Neural cell (in vitro differentiated cells): ENCODE measurements around the gene RPL35. TPM values are rescaled to one million over a fixed set of nuclear protein-coding genes. Genes with fewer than 3 reads are reported as not detected.
"Not testable (repeated sequence)": the region's sequence is repeated elsewhere in the genome, so short reads cannot be mapped to it uniquely, and the experiment has no call there.

Experiments used
- H2AFZ ChIP-seq: fragments of 200-600, 300-800 bp; sonication (generic), shearing (Covaris generic); 2 replicates; pipeline ENCODE4 v1.6.0; 2014; ENCODE audit warnings: low read depth, mild to moderate bottlenecking, antibody characterized with exemption, low read length, moderate library complexity
- H3F3A ChIP-seq: fragments of 200-600 bp; shearing (Covaris generic); 2 replicates; pipeline ENCODE4 v1.6.1; 2016; ENCODE audit warnings: mild to moderate bottlenecking, moderate library complexity, mixed read lengths, antibody characterized with exemption, low read length; ENCODE audit not compliant: insufficient read depth, poor library complexity, severe bottlenecking
- H3K27ac ChIP-seq: fragments of 200-600, 300-800 bp; sonication (generic), shearing (Covaris generic); 2 replicates; pipeline ENCODE4 v1.5.1; 2014; ENCODE audit warnings: mild to moderate bottlenecking, low read length, moderate library complexity
- H3K27me3 ChIP-seq: fragments of 300-800, 200-600 bp; sonication (generic), shearing (Covaris generic); 2 replicates; pipeline ENCODE4 v1.6.0; 2014; ENCODE audit warnings: mild to moderate bottlenecking, low read depth, low read length, moderate library complexity; ENCODE audit not compliant: insufficient read depth
- H3K36me3 ChIP-seq: fragments of 300-800, 200-600 bp; sonication (generic), shearing (Covaris generic); 2 replicates; pipeline ENCODE4 v1.5.1; 2014; ENCODE audit warnings: mild to moderate bottlenecking, antibody characterized with exemption, low read length, moderate library complexity; ENCODE audit not compliant: insufficient read depth
- H3K4me2 ChIP-seq: fragments of 300-800, 200-600 bp; sonication (generic), shearing (Covaris generic); 2 replicates; pipeline ENCODE4 v1.6.0; 2014; ENCODE audit warnings: mild to moderate bottlenecking, low read length
- H3K4me3 ChIP-seq: fragments of 300-800, 200-600 bp; sonication (generic), shearing (Covaris generic); 2 replicates; pipeline ENCODE4 v1.5.1; 2014; ENCODE audit warnings: mild to moderate bottlenecking, low read length, moderate library complexity
- H3K79me2 ChIP-seq: fragments of 200-600 bp; shearing (Covaris generic); replicated peaks from 2 replicates; pipeline ENCODE4 v1.6.0; 2014; ENCODE audit warnings: mild to moderate bottlenecking, low read length, moderate library complexity; ENCODE audit not compliant: insufficient read depth
- H3K9ac ChIP-seq: fragments of 300-800, 200-600 bp; sonication (generic), shearing (Covaris generic); 2 replicates; pipeline ENCODE4 v1.6.1; 2016; ENCODE audit warnings: mild to moderate bottlenecking, low read length, mixed read lengths
- H3K9me2 ChIP-seq: fragments of 200-600 bp; shearing (Covaris generic); 2 replicates; pipeline ENCODE4 v1.6.1; 2016; ENCODE audit warnings: mild to moderate bottlenecking, low read length, mixed read lengths; ENCODE audit not compliant: insufficient read depth
- H3K9me3 ChIP-seq: fragments of 200-600, 300-800 bp; sonication (generic), shearing (Covaris generic); 2 replicates; pipeline ENCODE4 v1.6.1; 2016; ENCODE audit warnings: mild to moderate bottlenecking, mixed run types, low read length, moderate library complexity, mixed read lengths
- H4K20me1 ChIP-seq: fragments of 200-600 bp; shearing (Covaris generic); 2 replicates; pipeline ENCODE4 v1.6.1; 2016; ENCODE audit warnings: mild to moderate bottlenecking, mixed run types; ENCODE audit not compliant: insufficient read depth
- CTCF ChIP-seq: fragments of 450-650 bp; IDR thresholded peaks from 2 replicates; pipeline ENCODE4 v1.5.1; 2014; ENCODE audit warnings: antibody characterized with exemption, mild to moderate bottlenecking, moderate library complexity; ENCODE audit not compliant: poor library complexity, severe bottlenecking
- EP300 ChIP-seq: fragments of 450-650 bp; conservative IDR thresholded peaks from 2 replicates; pipeline ENCODE4 v1.6.1; 2014; ENCODE audit warnings: antibody characterized with exemption, mild to moderate bottlenecking, moderate library complexity; ENCODE audit not compliant: poor library complexity, severe bottlenecking
- EZH2 ChIP-seq: fragments of 200-600, 300-800 bp; shearing (Covaris generic), sonication (generic); IDR thresholded peaks from 2 replicates; pipeline ENCODE4 v1.6.1; 2014; ENCODE audit warnings: antibody characterized with exemption, low read length, borderline replicate concordance, mild to moderate bottlenecking; ENCODE audit not compliant: insufficient read depth, poor library complexity, severe bottlenecking
- MXI1 ChIP-seq: fragments of 450-650 bp; conservative IDR thresholded peaks from 2 replicates; pipeline ENCODE4 v1.6.1; 2014; ENCODE audit warnings: antibody characterized with exemption, mild to moderate bottlenecking; ENCODE audit not compliant: poor library complexity, severe bottlenecking
- POLR2AphosphoS5 ChIP-seq: IDR thresholded peaks from 2 replicates; pipeline ENCODE4 v1.6.1; 2012
- RAD21 ChIP-seq: fragments of 450-650 bp; conservative IDR thresholded peaks from 2 replicates; pipeline ENCODE4 v1.6.1; 2014; ENCODE audit warnings: antibody characterized with exemption, mild to moderate bottlenecking, moderate library complexity
- SMC3 ChIP-seq: fragments of 450-650 bp; conservative IDR thresholded peaks from 2 replicates; pipeline ENCODE4 v1.6.1; 2014; ENCODE audit warnings: antibody characterized with exemption, mild to moderate bottlenecking, moderate library complexity; ENCODE audit not compliant: poor library complexity
- TAF1 ChIP-seq: IDR thresholded peaks from 2 replicates; pipeline ENCODE4 v1.6.1; 2012; ENCODE audit warnings: low read depth
- polyA plus RNA-seq: library from polyadenylated mRNA; depleted of rRNA; stranded (reverse); fragments of >200 nt; gene quantifications from 2 replicates; pipeline ENCODE4 v1.2.3, GENCODE V29; 2014
- TF ChIP-seq, protein P1 (sequence below): IDR thresholded peaks from 2 replicates; pipeline ENCODE4 v1.6.1; 2012; ENCODE audit warnings: borderline replicate concordance

Gene RPL35
- polyA plus RNA-seq, 1 donor from 2014 or later, result 2,116 TPM

DNA sequence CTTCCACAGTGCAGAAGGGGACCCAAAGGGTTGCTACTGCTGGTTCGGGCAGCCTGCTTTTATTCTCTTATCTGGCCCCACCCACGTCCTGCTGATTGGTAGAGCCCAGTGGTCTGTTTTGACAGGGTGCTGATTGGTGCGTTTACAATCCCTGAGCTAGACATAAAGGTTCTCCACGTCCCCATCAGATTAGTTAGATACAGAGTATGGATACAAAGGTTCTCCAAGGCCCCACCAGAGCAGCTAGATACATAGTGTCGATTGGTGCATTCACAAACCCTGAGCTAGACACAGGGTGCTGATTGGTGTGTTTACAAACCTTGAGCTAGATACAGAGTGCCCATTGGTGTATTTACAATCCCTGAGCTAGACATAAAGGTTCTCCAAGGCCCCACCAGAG lies 23.6 kb downstream of the RPL35 start:
- H3K4me3 ChIP-seq, H3K9ac ChIP-seq, H3K9me2 ChIP-seq, H3K79me2 ChIP-seq, H3K9me3 ChIP-seq, H2AFZ ChIP-seq, H3K36me3 ChIP-seq, H3K4me2 ChIP-seq, H4K20me1 ChIP-seq, H3F3A ChIP-seq, H3K27ac ChIP-seq, H3K27me3 ChIP-seq: not testable (repeated sequence)

DNA sequence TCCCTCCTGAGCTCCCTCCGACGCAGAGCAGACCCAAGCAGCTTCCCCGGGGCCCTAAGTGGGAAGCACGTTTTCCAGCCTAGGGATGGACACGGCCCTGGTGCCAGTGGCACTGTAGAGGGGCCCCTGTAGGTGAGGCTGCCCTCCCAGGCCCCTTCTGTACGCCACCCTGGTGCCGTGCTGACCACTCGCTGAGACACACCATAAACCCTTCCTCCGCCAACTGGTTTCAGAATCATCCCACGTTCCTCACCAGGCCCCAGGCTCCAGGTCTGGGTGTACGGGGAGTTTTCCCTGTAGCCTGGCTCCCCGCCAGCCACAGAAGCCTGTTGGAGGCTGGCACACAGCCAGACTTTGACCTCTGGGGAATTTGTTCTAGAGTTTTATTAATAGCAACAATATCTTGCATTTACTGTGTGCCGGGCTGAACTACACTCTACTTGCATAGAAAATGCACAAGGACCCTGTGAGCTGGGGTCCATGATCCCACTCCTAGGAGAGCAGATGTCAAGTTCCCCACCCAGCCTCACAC lies 26.7 kb downstream of the RPL35 start:
- H3K4me3 ChIP-seq, result no peak overlapping the region
- H3K27me3 ChIP-seq, result no peaks in the 10 kb centered on the region
- H3K9me2 ChIP-seq, result no peaks in the 10 kb centered on the region
- no peaks in the 10 kb centered on the region for H3K9me3 ChIP-seq
- no peak overlapping the region for H3K4me2 ChIP-seq
- H3K36me3 ChIP-seq, result no peaks in the 10 kb centered on the region
- H3K9ac ChIP-seq, result no peak overlapping the region
- no peaks in the 10 kb centered on the region for H3F3A ChIP-seq
- no peaks in the 10 kb centered on the region for H3K79me2 ChIP-seq
- TF ChIP-seq POLR2AphosphoS5 (no peak), SMC3 (no peak)
- H4K20me1 ChIP-seq, result no peaks in the 10 kb centered on the region
- H3K27ac ChIP-seq, result no peak overlapping the region
- H2AFZ ChIP-seq, result no peak overlapping the region

- Histone ChIP-seq H3F3A (no peaks in the 10 kb centered on the region), H4K20me1 (no peaks in the 10 kb centered on the region), H3K27me3 (no peaks in the 10 kb centered on the region), H3K27ac (no peak overlapping the region), H3K36me3 (no peaks in the 10 kb centered on the region), H3K4me2 (no peak overlapping the region), H3K9ac (no peak overlapping the region), H3K79me2 (no peaks in the 10 kb centered on the region), H3K9me3 (no peaks in the 10 kb centered on the region), H2AFZ (no peak overlapping the region), H3K9me2 (no peaks in the 10 kb centered on the region), H3K4me3 (no peak overlapping the region)
- TF ChIP-seq POLR2AphosphoS5, result no peak
- TF ChIP-seq SMC3, result no peak
- TF ChIP-seq EP300, result no peak
- TF ChIP-seq CTCF, result no peak
- TF ChIP-seq EZH2, result no peak
- TF ChIP-seq, protein P1, sequence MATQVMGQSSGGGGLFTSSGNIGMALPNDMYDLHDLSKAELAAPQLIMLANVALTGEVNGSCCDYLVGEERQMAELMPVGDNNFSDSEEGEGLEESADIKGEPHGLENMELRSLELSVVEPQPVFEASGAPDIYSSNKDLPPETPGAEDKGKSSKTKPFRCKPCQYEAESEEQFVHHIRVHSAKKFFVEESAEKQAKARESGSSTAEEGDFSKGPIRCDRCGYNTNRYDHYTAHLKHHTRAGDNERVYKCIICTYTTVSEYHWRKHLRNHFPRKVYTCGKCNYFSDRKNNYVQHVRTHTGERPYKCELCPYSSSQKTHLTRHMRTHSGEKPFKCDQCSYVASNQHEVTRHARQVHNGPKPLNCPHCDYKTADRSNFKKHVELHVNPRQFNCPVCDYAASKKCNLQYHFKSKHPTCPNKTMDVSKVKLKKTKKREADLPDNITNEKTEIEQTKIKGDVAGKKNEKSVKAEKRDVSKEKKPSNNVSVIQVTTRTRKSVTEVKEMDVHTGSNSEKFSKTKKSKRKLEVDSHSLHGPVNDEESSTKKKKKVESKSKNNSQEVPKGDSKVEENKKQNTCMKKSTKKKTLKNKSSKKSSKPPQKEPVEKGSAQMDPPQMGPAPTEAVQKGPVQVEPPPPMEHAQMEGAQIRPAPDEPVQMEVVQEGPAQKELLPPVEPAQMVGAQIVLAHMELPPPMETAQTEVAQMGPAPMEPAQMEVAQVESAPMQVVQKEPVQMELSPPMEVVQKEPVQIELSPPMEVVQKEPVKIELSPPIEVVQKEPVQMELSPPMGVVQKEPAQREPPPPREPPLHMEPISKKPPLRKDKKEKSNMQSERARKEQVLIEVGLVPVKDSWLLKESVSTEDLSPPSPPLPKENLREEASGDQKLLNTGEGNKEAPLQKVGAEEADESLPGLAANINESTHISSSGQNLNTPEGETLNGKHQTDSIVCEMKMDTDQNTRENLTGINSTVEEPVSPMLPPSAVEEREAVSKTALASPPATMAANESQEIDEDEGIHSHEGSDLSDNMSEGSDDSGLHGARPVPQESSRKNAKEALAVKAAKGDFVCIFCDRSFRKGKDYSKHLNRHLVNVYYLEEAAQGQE, result no peak
- no peak for TF ChIP-seq TAF1
- TF ChIP-seq RAD21, result no peak
- no peak for TF ChIP-seq MXI1
Observed at GRCh38 chr9:124834591-124834990, 27.2 kb downstream of the RPL35 start.
